A549 treated with DMSO at 1 μM for 4 hours (cell line): ENCODE data around the gene HRK. TPM values are rescaled to one million over a fixed set of nuclear protein-coding genes. Genes with fewer than 3 reads are reported as not detected.

Experiments used
- total RNA-seq: library from RNA; stranded (reverse); fragments of 200-300 nt; extraction: Qiagen RNA extraction; gene quantifications from 5 replicates; pipeline ENCODE4 v1.2.3, GENCODE V29; 2022; ENCODE audit warnings: low read depth

The HRK gene
- 0.52 to 0.83 TPM (median 0.61 TPM) in 5 replicates for total RNA-seq

DNA sequence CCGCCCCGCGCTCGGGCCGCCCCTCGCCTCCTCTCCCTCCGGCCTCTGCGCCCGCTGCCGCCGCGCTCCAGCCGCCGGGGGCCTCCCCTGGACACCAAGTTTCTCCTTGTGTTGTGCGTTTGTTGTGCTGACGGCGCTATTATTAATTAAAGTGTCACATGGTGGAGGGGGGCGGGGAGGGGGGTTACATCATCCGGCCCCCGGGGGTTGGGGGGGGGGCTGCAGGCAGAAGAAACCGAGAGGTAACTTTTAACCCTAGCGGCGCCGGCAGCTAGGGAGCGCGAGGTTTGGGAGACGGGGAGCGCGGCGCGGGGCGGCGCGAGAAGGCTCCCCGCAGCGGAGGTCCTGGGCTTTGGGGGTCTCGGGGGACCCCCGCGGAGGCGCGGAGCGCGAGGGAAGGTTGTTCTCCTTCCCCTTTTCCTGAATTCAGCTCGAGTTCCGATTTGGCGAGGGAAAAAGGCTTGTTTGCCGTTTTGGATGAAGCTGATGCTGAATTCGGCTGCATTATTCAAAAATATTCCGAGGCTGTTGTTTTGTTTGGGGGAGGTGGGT, at the start of gene HRK:
HRK (minus strand) TSS at position 117 of the 552 bp plus-strand sequence. CDS start 134 bp downstream, outside the sequence.

DNA sequence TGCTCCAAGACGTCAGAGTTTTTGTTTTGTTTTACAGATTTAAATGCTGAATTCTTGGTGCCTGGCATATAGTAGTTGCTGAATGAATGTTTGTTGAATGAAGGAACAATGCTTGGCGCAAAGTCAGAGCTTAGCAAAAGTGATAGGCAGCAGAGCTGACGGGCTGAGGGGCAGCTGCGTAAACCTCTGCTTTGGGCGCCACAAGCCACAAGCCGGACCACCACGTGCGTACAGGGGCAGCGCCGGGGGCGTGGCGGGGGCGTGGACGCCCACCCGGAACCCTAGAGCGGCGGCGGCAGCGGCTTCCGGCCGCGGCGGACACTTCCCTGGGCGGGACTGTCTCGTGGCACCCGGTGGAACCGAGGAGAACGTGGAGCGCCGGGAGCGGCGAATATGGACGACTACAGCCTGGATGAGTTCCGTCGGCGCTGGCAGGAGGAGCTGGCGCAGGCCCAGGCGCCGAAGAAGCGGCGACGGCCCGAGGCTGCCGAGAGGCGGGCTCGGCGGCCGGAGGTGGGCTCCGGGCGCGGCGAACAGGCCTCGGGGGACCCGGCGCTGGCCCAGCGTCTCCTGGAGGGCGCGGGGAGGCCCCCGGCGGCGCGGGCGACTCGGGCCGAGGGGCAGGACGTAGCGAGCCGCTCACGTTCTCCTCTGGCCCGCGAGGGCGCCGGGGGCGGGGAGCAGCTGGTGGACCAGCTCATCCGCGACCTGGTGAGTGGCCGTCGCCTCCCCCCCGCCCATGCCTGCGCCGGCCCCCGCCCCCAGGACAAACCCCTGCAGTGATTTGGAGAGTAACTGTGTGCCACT, 29.6 kb upstream of the HRK start, which contains the start of gene FBXW8:
FBXW8 (plus strand) TSS at position 306 of the 807 bp plus-strand sequence; CDS start at position 394, 88 bp downstream.

Other genes starting within 250 kb of the HRK start
- 16.1 to 29.2 TPM (median 26.7 TPM) in 5 replicates for gene SPRING1, start 143.4 kb downstream of the HRK start, total RNA-seq
- gene RNFT2, start 143.1 kb downstream of the HRK start, total RNA-seq: 1.9 to 2.4 TPM (median 2.0 TPM) in 5 replicates
- gene FBXW8, start 29.5 kb upstream of the HRK start, total RNA-seq: 4.3 to 6.9 TPM (median 6.0 TPM) in 5 replicates
- gene TESC, start 218.0 kb upstream of the HRK start, total RNA-seq: 116 to 158 TPM (median 148 TPM) in 5 replicates